ENCODE measurements around the gene MBTPS2.

DNA sequence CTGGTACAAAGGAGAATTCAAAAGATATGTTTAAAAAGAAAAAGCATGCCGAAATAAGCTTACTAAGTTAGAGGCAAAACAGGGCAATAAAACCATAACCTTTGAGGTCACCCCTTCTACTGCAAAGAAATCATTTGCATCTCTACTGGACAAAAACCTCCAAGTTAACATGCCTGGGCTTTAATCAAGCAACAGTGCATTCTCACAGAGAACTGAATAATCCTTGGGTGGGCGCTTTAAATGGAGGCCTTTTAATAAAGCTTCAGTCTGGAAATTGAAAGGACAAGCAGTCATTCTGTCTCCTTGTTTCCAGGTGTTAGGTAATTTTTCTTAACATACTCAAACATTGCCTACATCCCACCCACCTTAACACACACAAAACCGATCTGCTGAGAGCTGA is 66.5 kb downstream of the MBTPS2 start:
- TF ChIP-seq POLR2A (IDR thresholded peaks at IDR 0.05; ENCODE audit: low read length) (no peak), GATA1 (IDR thresholded peaks at IDR 0.05; ENCODE audit: low read depth, low read length) (no peak)
